Hepatocyte (in vitro differentiated cells): ENCODE data around the gene RFT1. TPM values are rescaled to one million over a fixed set of nuclear protein-coding genes. Genes with fewer than 3 reads are reported as not detected.

Source experiments
- DNase-seq: peaks from one replicate; pipeline ENCODE4 v3.0.0-alpha.2; 2016; ENCODE audit warnings: low spot score
- H2AFZ ChIP-seq: fragments of 200-600 bp; sonication (generic); 2 replicates; pipeline ENCODE4 v1.6.0; 2016; ENCODE audit warnings: antibody characterized with exemption, mild to moderate bottlenecking
- H3K27ac ChIP-seq: fragments of 200-600 bp; sonication (generic); 2 replicates; pipeline ENCODE4 v1.5.1; 2016; ENCODE audit warnings: mild to moderate bottlenecking
- H3K27me3 ChIP-seq: fragments of 200-600 bp; sonication (generic); 2 replicates; pipeline ENCODE4 v1.6.1; 2016
- H3K36me3 ChIP-seq: fragments of 200-600 bp; sonication (generic); replicated peaks from 2 replicates; pipeline ENCODE4 v1.5.1; 2016; ENCODE audit warnings: low read depth; ENCODE audit not compliant: insufficient read depth
- H3K4me1 ChIP-seq: fragments of 200-600 bp; sonication (generic); 2 replicates; pipeline ENCODE4 v1.5.1; 2016; ENCODE audit warnings: mild to moderate bottlenecking, moderate library complexity; ENCODE audit not compliant: insufficient read depth
- H3K4me2 ChIP-seq: fragments of 200-600 bp; sonication (generic); 2 replicates; pipeline ENCODE4 v1.6.0; 2016
- H3K4me3 ChIP-seq: fragments of 200-600 bp; sonication (generic); 2 replicates; pipeline ENCODE4 v1.5.1; 2016; ENCODE audit warnings: mild to moderate bottlenecking
- H3K79me2 ChIP-seq: fragments of 200-600 bp; sonication (generic); 2 replicates; pipeline ENCODE4 v1.6.0; 2017; ENCODE audit warnings: mild to moderate bottlenecking
- H3K9me2 ChIP-seq: fragments of 200-600 bp; sonication (generic); replicated peaks from 2 replicates; pipeline ENCODE4 v1.6.0; 2017; ENCODE audit warnings: mild to moderate bottlenecking; ENCODE audit not compliant: insufficient read depth
- H3K9me3 ChIP-seq: fragments of 200-600 bp; sonication (generic); 2 replicates; pipeline ENCODE4 v1.5.1; 2016; ENCODE audit warnings: low read depth, mild to moderate bottlenecking
- H4K20me1 ChIP-seq: fragments of 200-600 bp; sonication (generic); 2 replicates; pipeline ENCODE4 v1.6.0; 2016; ENCODE audit warnings: mild to moderate bottlenecking; ENCODE audit not compliant: insufficient read depth, poor library complexity, severe bottlenecking
- EZH2 ChIP-seq: fragments of 200-600 bp; sonication (generic); IDR thresholded peaks from 2 replicates; pipeline ENCODE4 v1.6.1; 2016; ENCODE audit warnings: antibody characterized with exemption, mild to moderate bottlenecking, borderline replicate concordance
- EZH2phosphoT487 ChIP-seq: fragments of 200-600 bp; sonication (generic); IDR thresholded peaks from one replicate; pipeline ENCODE4 v1.6.1; 2018; ENCODE audit warnings: antibody characterized with exemption, mild to moderate bottlenecking, low read depth, moderate library complexity; ENCODE audit not compliant: unreplicated experiment, severe bottlenecking
- WGBS: methylation state at CpG from one replicate; pipeline ENCODE4 v1.1.6; 2016; ENCODE audit warnings: low lambda C conversion rate; ENCODE audit errors: missing lambda C conversion rate; 5-methylcytosine and 5-hydroxymethylcytosine counted together
- polyA plus RNA-seq: library from polyadenylated mRNA; unstranded; fragments of >200 nt; fragmentation: Nextera tagmentation; extraction: Ambion mirVana; gene quantifications from 2 replicates; pipeline ENCODE4 v1.2.1, GENCODE V29; 2016
- total RNA-seq: library from RNA; depleted of rRNA; stranded (reverse); fragments of >200 nt; gene quantifications from 2 replicates; pipeline ENCODE4 v1.2.3, GENCODE V29; 2014
- TF ChIP-seq, protein P1 (sequence below): fragments of 200-600 bp; sonication (generic); IDR thresholded peaks from 2 replicates; pipeline ENCODE4 v1.5.1; 2016; ENCODE audit warnings: antibody characterized with exemption, mild to moderate bottlenecking; ENCODE audit not compliant: poor library complexity

RFT1 gene
- total and polyA plus RNA-seq, 2 experiments from 2014 or later: 15.9 to 32.0 TPM

DNA sequence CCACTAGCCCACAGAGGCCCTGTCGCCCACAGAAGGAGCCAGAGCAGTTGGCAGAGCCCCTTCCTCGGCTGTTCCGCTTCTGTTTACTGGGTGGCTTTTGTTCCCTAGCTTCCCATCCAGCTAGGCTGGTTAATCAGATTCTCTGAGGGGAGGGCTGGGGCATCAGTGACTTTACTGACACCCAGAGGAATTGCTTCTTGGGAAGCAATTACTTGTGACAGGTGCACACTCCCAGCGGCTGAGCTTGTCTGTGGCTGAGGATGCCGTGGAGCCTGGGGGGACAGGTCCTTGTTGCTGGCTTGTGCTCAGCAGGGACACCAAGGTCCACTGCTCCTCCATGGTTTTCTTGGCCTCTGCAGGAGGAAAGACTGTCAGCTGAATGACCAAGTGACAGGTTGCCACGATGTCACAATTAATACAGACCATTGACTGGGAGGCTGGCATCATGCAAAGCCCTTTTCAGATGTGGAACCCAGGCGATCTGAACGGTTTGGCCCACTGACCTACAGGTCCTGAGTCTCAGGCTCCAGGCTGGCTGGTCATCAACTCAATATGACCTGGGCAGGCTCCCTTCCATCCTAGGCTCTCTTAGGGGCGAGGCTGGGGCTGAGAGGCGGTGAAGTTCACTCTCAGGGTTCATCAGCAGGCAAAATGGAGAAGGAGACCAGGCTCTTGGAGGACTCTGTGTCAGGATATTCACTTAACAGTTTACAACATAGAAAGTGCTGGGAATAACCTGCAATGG, 52.6 kb downstream of the RFT1 start:
- no peaks in the 10 kb centered on the region for H3K27me3 ChIP-seq
- no peaks in the 10 kb centered on the region for H3K9me2 ChIP-seq
- peaks cover 4% of the 10 kb centered on the region for H3K4me1 ChIP-seq
- 86% methylated on average over 10 of the region's 10 CpGs for WGBS
- no peak overlapping the region for H3K4me3 ChIP-seq
- no peaks in the 10 kb centered on the region for H4K20me1 ChIP-seq
- no peak overlapping the region for H2AFZ ChIP-seq
- DNase-seq: no peak
- no peak overlapping the region for H3K4me2 ChIP-seq
- no peaks in the 10 kb centered on the region for H3K79me2 ChIP-seq
- no peak overlapping the region for H3K27ac ChIP-seq
- TF ChIP-seq, protein P1, sequence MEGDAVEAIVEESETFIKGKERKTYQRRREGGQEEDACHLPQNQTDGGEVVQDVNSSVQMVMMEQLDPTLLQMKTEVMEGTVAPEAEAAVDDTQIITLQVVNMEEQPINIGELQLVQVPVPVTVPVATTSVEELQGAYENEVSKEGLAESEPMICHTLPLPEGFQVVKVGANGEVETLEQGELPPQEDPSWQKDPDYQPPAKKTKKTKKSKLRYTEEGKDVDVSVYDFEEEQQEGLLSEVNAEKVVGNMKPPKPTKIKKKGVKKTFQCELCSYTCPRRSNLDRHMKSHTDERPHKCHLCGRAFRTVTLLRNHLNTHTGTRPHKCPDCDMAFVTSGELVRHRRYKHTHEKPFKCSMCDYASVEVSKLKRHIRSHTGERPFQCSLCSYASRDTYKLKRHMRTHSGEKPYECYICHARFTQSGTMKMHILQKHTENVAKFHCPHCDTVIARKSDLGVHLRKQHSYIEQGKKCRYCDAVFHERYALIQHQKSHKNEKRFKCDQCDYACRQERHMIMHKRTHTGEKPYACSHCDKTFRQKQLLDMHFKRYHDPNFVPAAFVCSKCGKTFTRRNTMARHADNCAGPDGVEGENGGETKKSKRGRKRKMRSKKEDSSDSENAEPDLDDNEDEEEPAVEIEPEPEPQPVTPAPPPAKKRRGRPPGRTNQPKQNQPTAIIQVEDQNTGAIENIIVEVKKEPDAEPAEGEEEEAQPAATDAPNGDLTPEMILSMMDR: no peak
- no peak for TF ChIP-seq EZH2phosphoT487
- no peak for TF ChIP-seq EZH2
- H3K36me3 ChIP-seq: no peaks in the 10 kb centered on the region
- H3K9me3 ChIP-seq: no peaks in the 10 kb centered on the region

DNA sequence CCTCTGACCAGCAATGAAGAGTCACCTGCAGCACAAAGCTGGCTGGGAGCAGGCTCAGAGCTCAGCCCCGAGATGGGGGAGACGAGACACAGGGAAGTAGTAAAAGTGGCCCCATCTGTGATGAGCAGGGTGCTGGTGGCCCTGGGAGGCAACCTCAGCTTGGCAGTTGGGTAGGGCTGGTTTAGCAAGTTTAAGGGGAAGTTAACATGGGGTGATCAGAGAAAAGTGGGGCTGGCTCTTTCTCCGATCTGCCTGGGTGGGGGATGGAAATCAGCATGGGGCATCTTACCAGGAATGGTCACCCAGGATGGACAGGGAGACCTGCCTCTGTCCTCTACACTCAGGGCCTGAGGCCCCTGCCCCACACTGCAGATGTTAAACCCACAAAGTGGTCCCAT, 54.5 kb downstream of the RFT1 start:
- TF ChIP-seq EZH2 (no peak), EZH2phosphoT487 (no peak)
- TF ChIP-seq, protein P1: no peak
- Histone ChIP-seq H3K36me3 (no peaks in the 10 kb centered on the region), H3K4me2 (no peak overlapping the region), H2AFZ (no peak overlapping the region), H3K4me1 (peaks cover 8% of the 10 kb centered on the region), H3K27me3 (no peaks in the 10 kb centered on the region), H3K9me2 (no peaks in the 10 kb centered on the region), H3K4me3 (no peak overlapping the region), H4K20me1 (no peaks in the 10 kb centered on the region), H3K79me2 (no peaks in the 10 kb centered on the region), H3K27ac (no peak overlapping the region), H3K9me3 (no peaks in the 10 kb centered on the region)
- no peak for DNase-seq
- WGBS: 95% methylated on average over 3 of the region's 3 CpGs

DNA sequence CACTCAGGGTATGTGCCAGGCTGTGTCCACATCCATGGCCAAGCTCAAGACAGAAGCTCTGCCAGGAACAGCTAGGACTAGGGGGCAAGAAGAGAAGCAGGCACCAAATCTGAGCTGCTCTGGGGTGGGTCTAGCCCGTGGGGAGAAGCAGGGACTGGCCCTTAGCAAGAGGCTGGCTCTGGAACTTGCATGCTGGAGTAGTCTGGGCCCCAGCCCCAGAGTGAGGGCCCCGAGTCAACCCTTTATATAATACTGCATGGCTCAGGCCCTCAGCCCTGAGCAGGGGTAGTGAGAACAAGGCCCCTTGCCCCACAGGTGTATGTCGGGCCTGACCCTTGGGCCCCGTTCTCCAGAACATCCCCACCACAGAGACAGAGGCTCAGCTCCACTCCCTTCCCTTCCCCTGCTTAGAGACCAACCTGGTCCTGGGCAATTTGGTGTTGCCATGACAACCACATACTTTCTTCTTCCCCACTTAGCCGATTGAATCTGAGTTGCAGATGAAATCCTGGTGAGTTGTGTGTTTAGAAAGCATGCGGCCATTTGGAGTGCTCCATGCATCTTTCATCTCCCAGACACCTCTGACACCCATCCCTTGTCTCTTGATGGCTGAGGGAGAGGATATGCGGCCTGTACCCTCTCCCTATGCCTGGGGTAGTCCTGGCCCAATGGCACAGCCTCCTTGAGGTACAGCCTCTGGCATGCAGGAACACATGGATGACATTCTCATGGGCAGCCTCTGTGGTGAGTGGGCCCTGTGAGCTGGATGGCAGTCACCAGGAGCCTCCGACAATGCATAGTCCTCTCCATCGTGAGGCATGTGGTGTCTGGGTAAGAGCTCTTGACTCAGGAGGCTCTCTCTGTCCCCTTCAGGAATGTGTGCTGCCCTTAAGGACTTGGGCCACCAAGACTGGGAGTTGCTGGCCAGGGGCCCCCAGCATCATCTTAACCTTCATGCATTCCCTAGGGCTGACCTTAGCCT, 55.2 kb downstream of the RFT1 start:
- Histone ChIP-seq H3K9me2 (no peaks in the 10 kb centered on the region), H3K27me3 (no peaks in the 10 kb centered on the region), H3K4me2 (no peak overlapping the region), H3K36me3 (no peaks in the 10 kb centered on the region), H2AFZ (no peak overlapping the region), H4K20me1 (no peaks in the 10 kb centered on the region), H3K27ac (no peak overlapping the region), H3K9me3 (no peaks in the 10 kb centered on the region), H3K79me2 (no peaks in the 10 kb centered on the region), H3K4me3 (no peak overlapping the region), H3K4me1 (peaks cover 8% of the 10 kb centered on the region)
- WGBS: 83% methylated on average over 9 of the region's 9 CpGs
- TF ChIP-seq, protein P1: no peak
- TF ChIP-seq EZH2: no peak
- TF ChIP-seq EZH2phosphoT487: no peak
- no peak for DNase-seq
